Spleen (tissue), 11 donors: ENCODE results near the gene ANKRD33. TPM values are rescaled to one million over a fixed set of nuclear protein-coding genes. Genes with fewer than 3 reads are reported as not detected.

Experiments
- DNase-seq: peaks from one replicate; pipeline ENCODE4 v3.0.0-alpha.2; 2020
- H3K27ac ChIP-seq, 8 donors: fragments of 200-600 bp; sonication (generic) in 7 of 8; 1 replicate in 4 of 8; 2 replicates in 4 of 8; pipeline versions ENCODE4 v1.5.0 to v1.8.0; 2016 to 2021; ENCODE audit warnings: inconsistent platforms in 4 of 8, mild to moderate bottlenecking in 4 of 8, moderate library complexity in 1 of 8
- H3K27me3 ChIP-seq, 7 donors: fragments of 200-600 bp; sonication (generic) in 6 of 7; replicated peaks in 1 of 7; 1 replicate in 4 of 7; 2 replicates in 3 of 7; pipeline versions ENCODE4 v1.5.0 to v1.8.0; 2016 to 2021; ENCODE audit warnings: inconsistent platforms in 3 of 7, mild to moderate bottlenecking in 1 of 7
- H3K36me3 ChIP-seq, 6 donors: fragments of 200-600 bp; sonication (generic) in 5 of 6; 1 replicate in 4 of 6; 2 replicates in 2 of 6; pipeline versions ENCODE4 v1.5.0 to v1.8.0; 2016 to 2021; ENCODE audit warnings: inconsistent platforms in 2 of 6
- H3K4me1 ChIP-seq, 6 donors: fragments of 200-600 bp; sonication (generic) in 5 of 6; 1 replicate in 3 of 6; 2 replicates in 3 of 6; pipeline versions ENCODE4 v1.5.0 to v1.8.0; 2016 to 2021; ENCODE audit warnings: inconsistent platforms in 3 of 6
- H3K4me3 ChIP-seq, 8 donors: fragments of 200-600 bp; sonication (generic) in 7 of 8; 1 replicate in 4 of 8; 2 replicates in 4 of 8; pipeline versions ENCODE4 v1.5.0 to v1.8.0; 2016 to 2021; ENCODE audit warnings: inconsistent platforms in 4 of 8, mild to moderate bottlenecking in 4 of 8, moderate library complexity in 2 of 8
- H3K9me3 ChIP-seq, 8 donors: fragments of 200-600 bp; sonication (generic) in 7 of 8; 1 replicate in 4 of 8; 2 replicates in 4 of 8; pipeline versions ENCODE4 v1.5.0 to v1.8.0; 2016 to 2021; ENCODE audit warnings: inconsistent platforms in 4 of 8
- CTCF ChIP-seq, 11 experiments: fragments of 200-600 bp in 7 of 11; fragments of 450-650 bp in 4 of 11; sonication (generic) in 4 of 11; IDR thresholded peaks in 8 of 11; conservative IDR thresholded peaks in 3 of 11; 1 replicate in 7 of 11; 2 replicates in 4 of 11; pipeline versions ENCODE4 v1.4.0 to v1.8.0; 2016 to 2021; ENCODE audit warnings: antibody characterized with exemption in 11 of 11, inconsistent platforms in 4 of 11, mild to moderate bottlenecking in 1 of 11
- POLR2A ChIP-seq, 3 donors: fragments of 450-650 bp; IDR thresholded peaks; one replicate each; pipeline ENCODE4 v1.5.1; 2017; ENCODE audit warnings: antibody characterized with exemption in 3 of 3, mild to moderate bottlenecking in 1 of 3
- POLR2AphosphoS5 ChIP-seq, 3 donors: sonication (generic); formaldehyde crosslinking; IDR thresholded peaks; one replicate each; pipeline ENCODE4 v1.5.1; 2017; ENCODE audit warnings: antibody characterized with exemption in 3 of 3
- WGBS, 5 donors: extraction: QIAGEN DNeasy Blood & Tissue Kit in 3 of 5; methylation state at CpG; one replicate each; pipeline versions ENCODE4 v1.1.5 to v1.1.7; 2013 to 2018; 5-methylcytosine and 5-hydroxymethylcytosine counted together
- intact Hi-C: fragments of 100-400 bp; cut with DNase I; formaldehyde crosslinking; loops from one replicate; pipeline ENCODE4 v1.15.0; 2023; ENCODE audit warnings: low total_unique reads
- polyA plus RNA-seq, 3 donors: library from polyadenylated mRNA; stranded (reverse); fragments of 200-250 nt; gene quantifications; one replicate each; pipeline ENCODE4 v1.2.1, GENCODE V29; 2013
- total RNA-seq, 7 donors: library from RNA; depleted of rRNA in 3 of 7; stranded (reverse); fragments of >200 nt in 3 of 7; fragmentation: NEBNext Ultra II Directional in 4 of 7; extraction: Animal tissue kit (Norgen Biotek cat#: 25700) in 4 of 7; gene quantifications; one replicate each; pipeline versions ENCODE4 v1.1.0 to v1.2.1, GENCODE V29; 2016 to 2021
- donor health status: healthy with polysubstance abuse.
- donor health status: DM: no; HTN: no; CAD: no; lungs with moderate emphysema.
- donor health status: DM: no; HTN: no; CAD: no.
- donor health status: Bipolar disorder and iron deficiency.
- donor health status: healthy.
- donor health status: DM: no; HTN: no; CAD: no.
- donor health status: DM: yes; HTN: yes; CAD: no.

The ANKRD33 gene
- total and polyA plus RNA-seq, 10 donors, result not detected

DNA sequence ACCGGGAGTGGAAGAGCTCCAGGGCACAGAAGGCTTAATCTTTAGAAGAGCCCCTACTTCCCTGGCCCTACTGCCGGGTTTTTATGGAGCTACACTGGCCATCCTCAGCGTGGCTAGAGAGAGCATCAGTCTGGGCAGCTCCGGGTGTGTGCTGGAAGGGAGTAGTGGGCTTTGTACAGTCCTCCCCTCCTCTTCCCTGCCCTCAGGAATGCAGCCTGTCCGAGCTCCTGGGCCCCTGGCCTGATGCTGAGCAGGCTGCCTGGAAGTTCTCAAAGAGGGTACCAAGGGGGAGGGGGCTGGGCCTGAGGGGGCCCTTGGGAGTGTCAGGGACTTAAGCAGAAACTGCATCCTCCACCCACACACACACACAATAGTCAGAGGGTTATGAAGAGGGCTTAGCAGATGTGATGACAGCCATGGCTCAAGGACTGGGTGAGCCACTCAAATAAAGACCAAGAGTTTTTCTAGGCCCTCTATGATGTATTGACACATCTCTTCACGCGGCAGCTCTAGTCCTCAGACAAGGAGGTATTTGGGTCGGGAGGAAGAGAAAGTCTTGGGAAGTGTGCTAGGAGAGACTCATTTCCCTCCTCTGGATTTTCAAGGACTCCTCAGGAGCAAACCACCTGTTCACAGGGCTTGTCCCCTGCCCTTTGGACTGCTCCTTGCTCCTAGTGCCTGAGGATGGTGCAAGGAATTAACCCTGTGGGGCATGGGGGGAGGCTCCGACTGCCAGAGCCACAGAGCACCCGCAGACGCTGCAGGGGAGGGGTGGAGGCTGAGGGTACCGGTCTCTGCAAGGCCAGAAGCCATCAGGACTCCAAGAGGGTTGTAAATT, 22.9 kb upstream of the ANKRD33 start:
- 74 to 87% (median 83%) methylated on average over 8 to 12 of the region's 12 CpGs for WGBS, 5 donors
- intact Hi-C loops, result no loop called here
- DNase-seq, result peak; percentile 38
- no peak overlapping the region for H3K27ac ChIP-seq
- no peaks in the 10 kb centered on the region for H3K9me3 ChIP-seq
- H3K27me3 ChIP-seq, result peaks cover 0 to 71% (median 29%) of the 10 kb centered on the region in 7 donors
- peak overlapping the region in 1 of 8 donors; percentile 61 for H3K4me3 ChIP-seq
- TF ChIP-seq POLR2AphosphoS5 (IDR thresholded peaks at IDR 0.05), result no peak
- TF ChIP-seq POLR2A (IDR thresholded peaks at IDR 0.05), result no peak
- no peak for TF ChIP-seq CTCF (IDR thresholded peaks at IDR 0.05 in 8 of 11, conservative IDR thresholded peaks at IDR 0.05 in 3 of 11)
- no peaks in the 10 kb centered on the region for H3K36me3 ChIP-seq
- peaks cover 17 to 41% (median 33%) of the 10 kb centered on the region in 6 donors for H3K4me1 ChIP-seq

DNA sequence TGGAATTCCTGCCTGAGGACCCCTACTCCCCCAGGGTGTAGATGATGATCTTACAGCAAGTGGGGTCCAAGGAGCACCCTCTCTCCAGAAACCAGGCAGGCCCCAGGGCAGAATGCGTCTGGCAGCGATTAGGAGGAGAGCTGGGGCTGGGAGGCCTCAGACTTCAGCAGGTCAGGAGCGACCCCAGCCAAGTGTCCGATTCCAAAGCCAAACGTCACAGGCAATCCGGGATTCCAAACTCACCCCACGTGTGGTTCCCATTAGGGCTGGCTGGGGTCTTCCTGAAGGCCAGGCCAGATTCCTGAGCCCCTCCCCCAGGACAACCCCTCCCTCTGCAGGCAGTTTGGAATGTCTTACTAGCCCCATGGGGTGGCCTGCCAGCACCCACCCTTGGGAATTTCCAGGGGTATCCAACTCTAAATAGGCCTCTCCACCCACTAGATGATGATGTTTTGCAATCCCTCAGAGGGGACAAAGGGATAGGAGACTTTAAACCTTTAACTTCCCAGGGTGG, 22.1 kb upstream of the ANKRD33 start:
- Histone ChIP-seq H3K9me3 (no peaks in the 10 kb centered on the region), H3K4me1 (peaks cover 25 to 49% (median 41%) of the 10 kb centered on the region in 6 donors), H3K27ac (no peak overlapping the region), H3K27me3 (peaks cover 0 to 78% (median 29%) of the 10 kb centered on the region in 7 donors), H3K4me3 (no peak overlapping the region), H3K36me3 (no peaks in the 10 kb centered on the region)
- intact Hi-C loops, result no loop called here
- no peak for TF ChIP-seq POLR2A (IDR thresholded peaks at IDR 0.05)
- no peak for TF ChIP-seq POLR2AphosphoS5 (IDR thresholded peaks at IDR 0.05)
- TF ChIP-seq CTCF (IDR thresholded peaks at IDR 0.05 in 8 of 11, conservative IDR thresholded peaks at IDR 0.05 in 3 of 11), result no peak
- 90 to 97% (median 91%) methylated on average over 5 to 7 of the region's 7 CpGs for WGBS, 5 donors
- no peak for DNase-seq

DNA sequence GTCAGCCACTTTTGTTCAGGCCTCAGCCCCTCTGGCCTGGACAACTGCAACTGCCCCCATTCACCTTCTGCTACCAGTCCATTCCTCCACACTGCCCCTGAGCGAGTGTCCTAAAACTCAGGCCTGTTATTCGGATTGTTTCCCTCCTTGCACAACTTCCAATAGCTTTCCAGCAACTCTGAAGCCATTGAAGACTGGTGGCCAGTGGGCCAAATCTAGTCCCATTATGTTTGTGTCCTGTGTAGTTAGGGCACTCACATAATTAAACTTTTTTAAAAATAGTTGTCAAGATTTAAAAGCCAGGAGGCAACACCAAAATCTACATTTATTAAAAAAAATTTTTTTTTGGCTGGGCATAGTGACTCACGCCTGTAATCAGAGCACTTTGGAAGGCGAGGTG, 21.6 kb upstream of the ANKRD33 start:
- TF ChIP-seq POLR2A (IDR thresholded peaks at IDR 0.05), result no peak
- no peak for TF ChIP-seq CTCF (IDR thresholded peaks at IDR 0.05 in 8 of 11, conservative IDR thresholded peaks at IDR 0.05 in 3 of 11)
- TF ChIP-seq POLR2AphosphoS5 (IDR thresholded peaks at IDR 0.05), result no peak
- Histone ChIP-seq H3K36me3 (no peaks in the 10 kb centered on the region), H3K4me3 (no peak overlapping the region), H3K9me3 (no peaks in the 10 kb centered on the region), H3K27me3 (peaks cover 0 to 81% (median 29%) of the 10 kb centered on the region in 7 donors), H3K27ac (no peak overlapping the region), H3K4me1 (peaks cover 29 to 54% (median 45%) of the 10 kb centered on the region in 6 donors)
- 91 to 98% (median 96%) methylated on average over 4 of the region's 4 CpGs for WGBS, 5 donors
- DNase-seq, result no peak
- intact Hi-C loops, result no loop called here

DNA sequence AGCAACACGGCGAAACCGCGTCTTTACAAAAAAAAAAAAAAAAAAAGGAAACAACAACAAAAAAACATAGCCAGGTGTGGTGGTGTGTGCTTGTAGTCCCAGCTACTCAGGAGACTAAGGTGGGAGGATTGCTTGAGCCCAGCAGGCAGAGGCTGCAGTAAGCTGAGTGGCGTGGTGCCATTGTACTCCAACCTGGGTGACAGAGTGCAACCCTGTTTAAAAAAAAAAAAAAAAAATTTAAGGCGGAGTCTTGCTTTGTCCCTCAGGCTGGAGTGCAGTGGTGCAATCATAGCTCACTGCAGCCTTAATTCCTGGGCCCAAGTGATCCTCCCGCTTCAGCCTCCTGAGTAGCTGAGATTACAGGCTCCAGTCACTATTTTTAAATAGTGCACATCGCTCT, 21.1 kb upstream of the ANKRD33 start:
- H3K36me3 ChIP-seq, result no peaks in the 10 kb centered on the region
- no peaks in the 10 kb centered on the region for H3K9me3 ChIP-seq
- 91 to 96% (median 95%) methylated on average over 8 of the region's 8 CpGs for WGBS, 5 donors
- H3K4me3 ChIP-seq, result no peak overlapping the region
- H3K4me1 ChIP-seq, result peaks cover 29 to 57% (median 46%) of the 10 kb centered on the region in 6 donors
- intact Hi-C loops, result no loop called here
- H3K27me3 ChIP-seq, result peaks cover 0 to 84% (median 29%) of the 10 kb centered on the region in 7 donors
- TF ChIP-seq POLR2A (IDR thresholded peaks at IDR 0.05), result no peak
- no peak for TF ChIP-seq CTCF (IDR thresholded peaks at IDR 0.05 in 8 of 11, conservative IDR thresholded peaks at IDR 0.05 in 3 of 11)
- TF ChIP-seq POLR2AphosphoS5 (IDR thresholded peaks at IDR 0.05), result no peak
- DNase-seq, result no peak
- H3K27ac ChIP-seq, result no peak overlapping the region
